ENCODE results near the gene SUGT1. TPM values are rescaled to one million over a fixed set of nuclear protein-coding genes. Genes with fewer than 3 reads are reported as not detected.
"Not testable (repeated sequence)": the region's sequence is repeated elsewhere in the genome, so short reads cannot be mapped to it uniquely, and the experiment has no call there.

SUGT1 gene
- total RNA-seq (2014; rRNA removed; shearing (Covaris generic); ENCODE audit: low replicate concordance): 16.9 and 27.0 TPM in 2 replicates

DNA sequence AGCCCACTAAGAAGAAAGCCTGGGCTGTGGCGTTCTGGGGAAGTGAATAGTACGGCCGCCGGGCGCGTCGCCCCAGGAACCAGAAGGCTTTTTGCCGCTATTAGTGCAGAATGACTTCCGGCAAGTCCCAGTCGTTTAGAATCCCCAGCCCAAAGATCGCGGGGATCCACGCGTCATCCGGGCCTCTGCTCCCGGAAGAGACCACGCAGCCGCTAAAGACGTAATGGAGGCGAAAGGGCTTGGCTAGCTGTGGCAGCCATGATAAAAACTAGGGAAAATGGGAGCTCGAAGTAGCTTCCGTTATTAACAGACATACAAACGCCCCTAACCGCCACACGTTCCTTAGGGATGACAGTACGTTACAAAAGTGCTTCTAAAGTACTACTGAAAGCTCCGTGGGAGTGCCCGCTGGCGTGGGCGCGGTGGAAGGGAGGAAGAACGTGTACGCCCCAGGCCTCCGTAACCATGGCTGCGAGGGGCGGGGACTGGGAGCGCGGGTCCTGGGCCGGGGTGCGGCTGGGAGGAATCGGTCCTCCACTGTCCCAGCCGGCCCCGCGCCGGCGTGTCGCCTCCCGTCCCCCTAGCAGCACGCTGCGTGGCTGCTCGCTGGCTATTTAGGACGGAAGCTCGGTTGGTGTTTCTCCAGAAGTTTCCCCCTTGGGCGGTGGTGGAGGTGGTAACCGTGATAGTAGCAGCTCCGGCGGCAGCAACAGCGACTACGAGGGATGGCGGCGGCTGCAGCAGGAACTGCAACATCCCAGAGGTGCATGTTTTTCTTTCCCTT, at the start of gene SUGT1:
SUGT1 (plus strand) TSS at position 641 of the 784 bp plus-strand sequence; CDS start at position 726, 85 bp downstream.
- peak; percentile 97 for DNase-seq (ENCODE audit: low read depth)
- in situ Hi-C loops (cut with HindIII; ENCODE audit: low pct_unique_long_range_greater_than_20kb, low sequenced_read_pairs): no loop called here

- in situ Hi-C loops (cut with HindIII; ENCODE audit: low pct_unique_long_range_greater_than_20kb, low sequenced_read_pairs); DNase-seq (ENCODE audit: low read depth): not testable (repeated sequence)
Observed at GRCh38 chr13:52603316-52603715, 49.3 kb upstream of the SUGT1 start.

DNA sequence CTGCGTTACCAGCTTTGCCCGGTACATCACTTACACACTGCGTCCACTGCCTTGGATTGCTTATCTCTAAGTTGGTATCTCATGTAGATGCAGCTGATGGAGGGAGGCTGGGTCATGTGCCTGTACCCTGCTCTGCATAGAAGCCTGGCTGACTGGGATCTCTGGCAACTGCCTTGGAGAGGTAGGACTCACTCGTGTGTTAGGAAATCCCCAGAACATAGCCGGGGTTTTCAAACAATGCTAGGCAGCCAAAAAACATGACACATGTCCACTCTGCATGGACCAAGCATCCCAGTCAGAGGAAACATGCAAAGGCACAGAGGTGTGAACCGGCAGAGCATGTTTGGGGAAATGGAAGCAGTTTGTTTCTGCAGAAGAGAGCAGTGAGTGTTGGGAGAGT, 46.5 kb upstream of the SUGT1 start:
- in situ Hi-C loops (cut with HindIII; ENCODE audit: low pct_unique_long_range_greater_than_20kb, low sequenced_read_pairs); DNase-seq (ENCODE audit: low read depth): not testable (repeated sequence)

GRCh38 chr13:52606795-52607194, 45.8 kb upstream of the SUGT1 start:
- DNase-seq (ENCODE audit: low read depth); in situ Hi-C loops (cut with HindIII; ENCODE audit: low pct_unique_long_range_greater_than_20kb, low sequenced_read_pairs): not testable (repeated sequence)

- in situ Hi-C loops (cut with HindIII; ENCODE audit: low pct_unique_long_range_greater_than_20kb, low sequenced_read_pairs); DNase-seq (ENCODE audit: low read depth): not testable (repeated sequence)
Observed at GRCh38 chr13:52608184-52608583, 44.5 kb upstream of the SUGT1 start.

GRCh38 chr13:52609013-52609606, 43.5 kb upstream of the SUGT1 start:
- in situ Hi-C loops (cut with HindIII; ENCODE audit: low pct_unique_long_range_greater_than_20kb, low sequenced_read_pairs): not testable (repeated sequence)
- peak; percentile 20 for DNase-seq (ENCODE audit: low read depth)

- in situ Hi-C loops (cut with HindIII; ENCODE audit: low pct_unique_long_range_greater_than_20kb, low sequenced_read_pairs): not testable (repeated sequence)
Observed at GRCh38 chr13:52610158-52610557, 42.5 kb upstream of the SUGT1 start.

DNA sequence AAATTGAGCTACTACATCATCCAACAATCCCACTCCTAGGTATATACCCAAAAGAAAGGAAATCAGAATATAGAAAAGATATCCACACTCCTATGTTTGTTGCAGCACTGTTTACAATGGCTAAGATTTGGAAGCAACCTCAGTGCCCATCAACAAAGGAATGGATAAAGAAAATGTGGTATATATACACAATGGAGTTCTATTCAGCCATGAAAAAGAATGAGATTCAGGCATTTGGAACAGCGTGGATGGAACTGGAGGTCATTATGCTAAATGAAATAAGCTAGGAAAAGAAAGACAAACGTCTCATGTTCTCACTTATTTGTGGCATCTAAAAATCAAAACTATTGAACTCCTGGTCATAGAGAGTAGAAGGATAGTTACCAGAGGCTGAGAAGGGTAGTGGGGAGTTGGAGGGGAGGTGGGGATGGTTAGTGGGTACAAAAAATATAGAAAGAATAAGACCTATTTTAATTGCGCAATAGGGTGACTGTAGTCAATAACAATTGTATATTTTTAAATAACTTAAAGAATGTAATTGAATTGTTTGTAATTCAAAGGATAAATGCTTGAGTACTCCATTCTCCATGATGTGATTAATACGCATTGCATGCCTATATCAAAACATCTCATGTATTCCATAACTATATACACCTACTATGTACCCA, 37.4 kb upstream of the SUGT1 start:
- DNase-seq (ENCODE audit: low read depth): no peak
- in situ Hi-C loops (cut with HindIII; ENCODE audit: low pct_unique_long_range_greater_than_20kb, low sequenced_read_pairs): no loop called here

More at GRCh38 chr13:52610158-52610557, 42.5 kb upstream of the SUGT1 start:
- not testable (repeated sequence) for DNase-seq (ENCODE audit: low read depth)

GRCh38 chr13:52615812-52616211, 36.8 kb upstream of the SUGT1 start:
- DNase-seq (ENCODE audit: low read depth): no peak
- in situ Hi-C loops (cut with HindIII; ENCODE audit: low pct_unique_long_range_greater_than_20kb, low sequenced_read_pairs): no loop called here

- DNase-seq (ENCODE audit: low read depth): peak; percentile 82
- in situ Hi-C loops (cut with HindIII; ENCODE audit: low pct_unique_long_range_greater_than_20kb, low sequenced_read_pairs): no loop called here
Observed at GRCh38 chr13:52617070-52618060, 35.3 kb upstream of the SUGT1 start.

DNA sequence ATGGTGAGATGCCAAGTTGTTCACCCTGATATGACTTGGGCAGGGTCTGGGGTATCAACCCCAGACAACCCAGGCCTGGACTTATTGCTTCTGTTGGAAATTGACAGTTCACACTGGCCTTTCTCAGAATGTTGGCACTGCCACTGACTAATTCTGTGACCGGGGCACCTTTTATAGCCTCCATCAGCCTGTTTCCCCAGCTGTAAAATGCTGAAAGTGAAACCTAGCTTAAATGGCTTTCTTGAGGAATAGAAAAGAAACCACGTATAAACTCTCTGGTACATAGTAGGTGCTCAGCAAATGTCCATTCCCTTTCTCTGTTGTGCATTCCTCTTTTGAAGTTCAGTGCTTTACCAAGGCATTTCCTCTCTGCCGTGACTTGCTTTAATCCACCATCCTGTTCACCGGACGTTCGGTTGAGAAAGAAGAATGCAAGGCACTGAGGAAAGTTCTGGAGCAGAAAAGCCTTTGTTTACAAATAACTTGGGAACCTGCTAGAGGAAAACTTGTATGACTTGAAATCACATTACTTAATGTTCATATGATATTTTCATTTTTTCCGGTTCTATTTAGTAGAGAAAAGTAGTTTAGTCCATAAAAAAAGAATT, 21.4 kb upstream of the SUGT1 start:
- in situ Hi-C loops (cut with HindIII; ENCODE audit: low pct_unique_long_range_greater_than_20kb, low sequenced_read_pairs); DNase-seq (ENCODE audit: low read depth): not testable (repeated sequence)

- in situ Hi-C loops (cut with HindIII; ENCODE audit: low pct_unique_long_range_greater_than_20kb, low sequenced_read_pairs): no loop called here
- DNase-seq (ENCODE audit: low read depth): no peak
Observed at GRCh38 chr13:52638666-52639328, 13.8 kb upstream of the SUGT1 start.

DNA sequence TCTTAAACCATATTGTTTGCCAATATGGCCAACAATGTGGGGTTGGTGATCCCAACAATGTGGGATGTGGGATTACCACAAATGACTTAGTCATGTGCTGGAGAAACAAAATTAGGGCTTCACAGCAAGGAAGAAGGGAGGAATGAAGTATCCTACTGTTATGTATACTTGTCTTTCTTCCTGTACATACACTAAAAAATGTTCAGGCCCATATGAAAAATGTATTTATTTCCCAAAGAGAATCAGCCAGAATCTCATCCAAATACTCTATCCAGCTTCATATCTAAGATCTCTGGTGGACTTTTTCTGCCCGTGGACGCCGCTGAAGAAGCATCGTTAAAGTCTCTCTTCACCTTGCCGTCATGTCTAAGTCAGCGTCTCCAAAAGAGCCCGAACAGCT, 10.5 kb upstream of the SUGT1 start, which contains the start of gene HNRNPA1L2:
HNRNPA1L2 (plus strand) TSS at position 301 of the 400 bp plus-strand sequence; CDS start at position 363, 62 bp downstream.
- in situ Hi-C loops (cut with HindIII; ENCODE audit: low pct_unique_long_range_greater_than_20kb, low sequenced_read_pairs): no loop called here
- DNase-seq (ENCODE audit: low read depth): no peak

- in situ Hi-C loops (cut with HindIII; ENCODE audit: low pct_unique_long_range_greater_than_20kb, low sequenced_read_pairs): no loop called here
- no peak for DNase-seq (ENCODE audit: low read depth)
Observed at GRCh38 chr13:52644108-52644507, 8.5 kb upstream of the SUGT1 start.

DNA sequence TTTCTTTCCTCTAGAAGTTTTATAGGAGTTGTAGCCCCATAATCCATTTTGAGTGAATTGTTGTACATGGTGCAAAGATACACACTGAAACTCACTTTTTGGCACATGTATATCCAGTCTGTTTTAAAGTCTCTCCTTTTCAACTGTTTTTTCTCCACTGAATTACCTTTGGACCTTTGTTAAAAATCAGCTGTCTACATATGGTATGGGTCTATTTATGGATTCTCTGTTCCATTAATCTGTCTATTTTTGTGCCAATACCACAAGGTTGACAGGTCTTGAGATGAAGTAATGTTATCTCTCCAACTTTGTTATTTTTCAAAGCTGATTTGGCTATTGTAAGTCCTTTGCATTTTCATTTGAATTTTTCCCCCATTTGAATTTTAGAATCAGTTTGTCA, 5.7 kb upstream of the SUGT1 start:
- DNase-seq (ENCODE audit: low read depth): no peak
- in situ Hi-C loops (cut with HindIII; ENCODE audit: low pct_unique_long_range_greater_than_20kb, low sequenced_read_pairs): no loop called here

- in situ Hi-C loops (cut with HindIII; ENCODE audit: low pct_unique_long_range_greater_than_20kb, low sequenced_read_pairs): no loop called here
- no peak for DNase-seq (ENCODE audit: low read depth)
Observed at GRCh38 chr13:52650731-52651130, 1.9 kb upstream of the SUGT1 start.

- DNase-seq (ENCODE audit: low read depth): no peak
- in situ Hi-C loops (cut with HindIII; ENCODE audit: low pct_unique_long_range_greater_than_20kb, low sequenced_read_pairs): no loop called here
Observed at GRCh38 chr13:52651897-52652195, 790 bp upstream of the SUGT1 start.
